H9 (cell line): ENCODE data around the gene ZNF618. TPM values are rescaled to one million over a fixed set of nuclear protein-coding genes. Genes with fewer than 3 reads are reported as not detected.

Source experiments
- DNase-seq: peaks from one replicate; pipeline ENCODE4 v3.0.0-alpha.2; 2017
- H2AFZ ChIP-seq: one replicate; pipeline ENCODE4 v1.6.1; 2013; ENCODE audit warnings: mild to moderate bottlenecking, low read length, control low read depth, moderate library complexity
- H2AK5ac ChIP-seq: 2 replicates; pipeline ENCODE4 v1.6.1; 2013; ENCODE audit warnings: low read length, control low read depth, mixed read lengths; ENCODE audit not compliant: insufficient read length
- H2BK120ac ChIP-seq: one replicate; pipeline ENCODE4 v1.6.1; 2013; ENCODE audit warnings: low read depth, mild to moderate bottlenecking, low read length, control low read depth, inconsistent platforms; ENCODE audit not compliant: poor library complexity, severe bottlenecking
- H2BK12ac ChIP-seq: 2 replicates; pipeline ENCODE4 v1.6.1; 2013; ENCODE audit warnings: low read length, control low read depth, mixed read lengths, low read depth; ENCODE audit not compliant: insufficient read length
- H2BK15ac ChIP-seq: 2 replicates; pipeline ENCODE4 v1.6.1; 2013; ENCODE audit warnings: low read depth, low read length, control low read depth
- H2BK20ac ChIP-seq: one replicate; pipeline ENCODE4 v1.6.1; 2013; ENCODE audit warnings: low read depth, mild to moderate bottlenecking, low read length, control low read depth, inconsistent platforms; ENCODE audit not compliant: poor library complexity, severe bottlenecking
- H2BK5ac ChIP-seq: 2 replicates; pipeline ENCODE4 v1.6.1; 2013; ENCODE audit warnings: low read length, control low read depth, mixed read lengths; ENCODE audit not compliant: insufficient read length
- H3K14ac ChIP-seq: 2 replicates; pipeline ENCODE4 v1.6.1; 2013; ENCODE audit warnings: low read length, control low read depth; ENCODE audit not compliant: insufficient read depth
- H3K18ac ChIP-seq: 2 replicates; pipeline ENCODE4 v1.6.1; 2013; ENCODE audit warnings: low read depth, mild to moderate bottlenecking, mixed read lengths, low read length, control low read depth; ENCODE audit not compliant: insufficient read length
- H3K23ac ChIP-seq: 2 replicates; pipeline ENCODE4 v1.6.1; 2013; ENCODE audit warnings: low read length, control low read depth, mixed read lengths, low read depth; ENCODE audit not compliant: insufficient read length
- H3K23me2 ChIP-seq: 2 replicates; pipeline ENCODE4 v1.6.1; 2013; ENCODE audit warnings: low read depth, mild to moderate bottlenecking, mixed read lengths, low read length, control low read depth; ENCODE audit not compliant: insufficient read length, poor library complexity, severe bottlenecking
- H3K27ac ChIP-seq: 2 replicates; pipeline ENCODE4 v1.5.1; 2013; ENCODE audit warnings: low read length, control low read depth, mixed read lengths, low read depth; ENCODE audit not compliant: insufficient read length
- H3K27me3 ChIP-seq: 2 replicates; pipeline ENCODE4 v1.6.1; 2013; ENCODE audit warnings: low read length, control low read depth, inconsistent platforms; ENCODE audit not compliant: insufficient read depth
- H3K4ac ChIP-seq: 2 replicates; pipeline ENCODE4 v1.6.1; 2013; ENCODE audit warnings: low read depth, mild to moderate bottlenecking, control low read depth, inconsistent platforms, low read length, moderate library complexity
- H3K4me1 ChIP-seq: 2 replicates; pipeline ENCODE4 v1.6.1; 2013; ENCODE audit warnings: low read length, control low read depth, inconsistent platforms; ENCODE audit not compliant: insufficient read depth
- H3K4me2 ChIP-seq: 2 replicates; pipeline ENCODE4 v1.6.1; 2013; ENCODE audit warnings: low read length, control low read depth, mixed read lengths; ENCODE audit not compliant: insufficient read length, insufficient read depth
- H3K56ac ChIP-seq: 2 replicates; pipeline ENCODE4 v1.6.1; 2013; ENCODE audit warnings: low read depth, mild to moderate bottlenecking, mixed read lengths, low read length, control low read depth; ENCODE audit not compliant: insufficient read length
- H3K79me1 ChIP-seq: 2 replicates; pipeline ENCODE4 v1.6.1; 2013; ENCODE audit warnings: low read depth, mild to moderate bottlenecking, moderate library complexity, low read length, control low read depth, inconsistent platforms; ENCODE audit not compliant: insufficient read depth, poor library complexity, severe bottlenecking
- H3K79me2 ChIP-seq: 2 replicates; pipeline ENCODE4 v1.6.1; 2013; ENCODE audit warnings: low read length, control low read depth, inconsistent platforms; ENCODE audit not compliant: insufficient read depth
- H3K9ac ChIP-seq: 2 replicates; pipeline ENCODE4 v1.6.1; 2013; ENCODE audit warnings: low read length, control low read depth, mixed read lengths; ENCODE audit not compliant: insufficient read length; ENCODE audit errors: extremely low read depth
- H3K9me3 ChIP-seq: one replicate; pipeline ENCODE4 v1.6.1; 2013; ENCODE audit warnings: low read depth, low read length, inconsistent platforms; ENCODE audit not compliant: control insufficient read depth
- H3T11ph ChIP-seq: one replicate; pipeline ENCODE4 v1.6.1; 2013; ENCODE audit warnings: mild to moderate bottlenecking, low read length, control low read depth, inconsistent platforms
- H4K20me1 ChIP-seq: one replicate; pipeline ENCODE4 v1.6.1; 2013; ENCODE audit not compliant: control insufficient read depth, insufficient read length, insufficient read depth
- H4K5ac ChIP-seq: 2 replicates; pipeline ENCODE4 v1.6.1; 2013; ENCODE audit warnings: low read depth, mild to moderate bottlenecking, mixed read lengths, low read length, control low read depth; ENCODE audit not compliant: insufficient read length
- H4K8ac ChIP-seq: replicated peaks from 2 replicates; pipeline ENCODE4 v1.6.1; 2013; ENCODE audit warnings: low read length, control low read depth, mixed read lengths, low read depth; ENCODE audit not compliant: insufficient read length
- H4K91ac ChIP-seq: 2 replicates; pipeline ENCODE4 v1.6.1; 2013; ENCODE audit warnings: low read depth, mild to moderate bottlenecking, moderate library complexity, mixed read lengths, low read length, control low read depth; ENCODE audit not compliant: insufficient read length
- H3K27ac Mint-ChIP-seq, 3 experiments: 2 replicates in 2 of 3; 3 replicates in 1 of 3; pipeline ENCODE4 v1.8.0; 2020 to 2021; ENCODE audit warnings: mixed read lengths in 3 of 3, mild to moderate bottlenecking in 1 of 3, moderate library complexity in 1 of 3
- H3K27me3 Mint-ChIP-seq: 2 replicates; pipeline ENCODE4 v1.8.0; 2021; ENCODE audit warnings: low read depth, mild to moderate bottlenecking, moderate library complexity, mixed read lengths
- H3K36me3 Mint-ChIP-seq, 3 experiments: 2 replicates in 2 of 3; 3 replicates in 1 of 3; pipeline ENCODE4 v1.8.0; 2020 to 2021; ENCODE audit warnings: low read depth in 3 of 3, mixed read lengths in 3 of 3; ENCODE audit not compliant: insufficient read depth in 1 of 3
- H3K4me1 Mint-ChIP-seq, 2 experiments: 2 replicates each; pipeline ENCODE4 v1.8.0; 2020; ENCODE audit warnings: mixed read lengths in 2 of 2
- H3K4me3 Mint-ChIP-seq, 2 experiments: 2 replicates in 1 of 2; 3 replicates in 1 of 2; pipeline ENCODE4 v1.8.0; 2020 to 2021; ENCODE audit warnings: mild to moderate bottlenecking in 2 of 2, mixed read lengths in 2 of 2, moderate library complexity in 1 of 2
- H3K9me3 Mint-ChIP-seq, 2 experiments: 2 replicates in 1 of 2; 3 replicates in 1 of 2; pipeline ENCODE4 v1.8.0; 2020; ENCODE audit warnings: mild to moderate bottlenecking in 2 of 2, mixed read lengths in 2 of 2, moderate library complexity in 1 of 2
- WGBS: extraction: QIAGEN DNeasy Blood & Tissue Kit; methylation state at CpG from one replicate; pipeline ENCODE4 v1.1.7; 2013; ENCODE audit warnings: missing lambda C conversion rate, low lambda C conversion rate, mixed read lengths; ENCODE audit not compliant: insufficient read length; ENCODE audit errors: extremely low coverage; 5-methylcytosine and 5-hydroxymethylcytosine counted together
- total RNA-seq: library from RNA; stranded (reverse); gene quantifications from 2 replicates; pipeline ENCODE4 v1.2.1, GENCODE V29; 2021
- TF ChIP-seq, protein P1 (sequence below): fragments of 200-600 bp; sonication (generic); conservative IDR thresholded peaks from 3 replicates; pipeline ENCODE4 v1.8.0; 2021; ENCODE audit warnings: antibody characterized with exemption, mild to moderate bottlenecking

Gene ZNF618
- total RNA-seq, 1 experiment from 2014 or later, result 13.6 TPM

- Histone ChIP-seq H4K91ac (no peak overlapping the region), H3K23ac (no peak overlapping the region), H2BK120ac (no peak overlapping the region), H3K4me1 (peaks cover 6% of the 10 kb centered on the region; the same call in 1 of the 2 replicates), H3K56ac (no peak overlapping the region), H2BK20ac (no peak overlapping the region), H3K14ac (no peak overlapping the region), H2BK15ac (no peak overlapping the region), H3T11ph (no peak overlapping the region), H3K9me3 (no peaks in the 10 kb centered on the region), H2AK5ac (no peak overlapping the region), H3K27ac (no peak overlapping the region), H3K27me3 (no peaks in the 10 kb centered on the region), H4K5ac (no peak overlapping the region), H4K8ac (no peak overlapping the region), H3K4me2 (no peak overlapping the region), H2AFZ (no peak overlapping the region), H3K9ac (no peak overlapping the region), H4K20me1 (no peaks in the 10 kb centered on the region), H3K79me1 (peaks cover 18% of the 10 kb centered on the region), H3K79me2 (peaks cover 5% of the 10 kb centered on the region), H3K4ac (no peak overlapping the region), H2BK12ac (no peak overlapping the region), H3K18ac (no peak overlapping the region), H3K23me2 (no peaks in the 10 kb centered on the region), H2BK5ac (no peak overlapping the region)
- Mint-ChIP-seq H3K36me3 (peaks cover 18 to 25% (median 19%) of the 10 kb centered on the region in 3 experiments), H3K27ac (peak overlapping the region in 1 of 3 experiments; percentile 84; a peak in 1 of 7 replicates), H3K4me1 (peaks cover 50 to 52% of the 10 kb centered on the region in 2 experiments), H3K27me3 (no peaks in the 10 kb centered on the region), H3K9me3 (peaks cover 7 to 14% of the 10 kb centered on the region in 2 experiments; a peak in 4 of 5 replicates), H3K4me3 (no peak overlapping the region)
- TF ChIP-seq, protein P1, sequence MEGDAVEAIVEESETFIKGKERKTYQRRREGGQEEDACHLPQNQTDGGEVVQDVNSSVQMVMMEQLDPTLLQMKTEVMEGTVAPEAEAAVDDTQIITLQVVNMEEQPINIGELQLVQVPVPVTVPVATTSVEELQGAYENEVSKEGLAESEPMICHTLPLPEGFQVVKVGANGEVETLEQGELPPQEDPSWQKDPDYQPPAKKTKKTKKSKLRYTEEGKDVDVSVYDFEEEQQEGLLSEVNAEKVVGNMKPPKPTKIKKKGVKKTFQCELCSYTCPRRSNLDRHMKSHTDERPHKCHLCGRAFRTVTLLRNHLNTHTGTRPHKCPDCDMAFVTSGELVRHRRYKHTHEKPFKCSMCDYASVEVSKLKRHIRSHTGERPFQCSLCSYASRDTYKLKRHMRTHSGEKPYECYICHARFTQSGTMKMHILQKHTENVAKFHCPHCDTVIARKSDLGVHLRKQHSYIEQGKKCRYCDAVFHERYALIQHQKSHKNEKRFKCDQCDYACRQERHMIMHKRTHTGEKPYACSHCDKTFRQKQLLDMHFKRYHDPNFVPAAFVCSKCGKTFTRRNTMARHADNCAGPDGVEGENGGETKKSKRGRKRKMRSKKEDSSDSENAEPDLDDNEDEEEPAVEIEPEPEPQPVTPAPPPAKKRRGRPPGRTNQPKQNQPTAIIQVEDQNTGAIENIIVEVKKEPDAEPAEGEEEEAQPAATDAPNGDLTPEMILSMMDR, result no peak
- no peak for DNase-seq
- WGBS, result no CpG with 5 or more reads among the region's 1 CpG
Measured at GRCh38 chr9:113886466-113886865, 10.4 kb downstream of the ZNF618 start.
